ELR (cell line): Measurements from ENCODE around the gene CIT.

ENCODE experiments used
- DNase-seq: peaks from one replicate; pipeline ENCODE4 v3.0.0-alpha.2; 2015; ENCODE audit warnings: low read depth

Gene CIT

GRCh38 chr12:119804011-119804641 lies 73.0 kb downstream of the CIT start:
- peak; percentile 88 for DNase-seq

GRCh38 chr12:119803381-119803791 lies 73.7 kb downstream of the CIT start:
- DNase-seq: no peak

DNA sequence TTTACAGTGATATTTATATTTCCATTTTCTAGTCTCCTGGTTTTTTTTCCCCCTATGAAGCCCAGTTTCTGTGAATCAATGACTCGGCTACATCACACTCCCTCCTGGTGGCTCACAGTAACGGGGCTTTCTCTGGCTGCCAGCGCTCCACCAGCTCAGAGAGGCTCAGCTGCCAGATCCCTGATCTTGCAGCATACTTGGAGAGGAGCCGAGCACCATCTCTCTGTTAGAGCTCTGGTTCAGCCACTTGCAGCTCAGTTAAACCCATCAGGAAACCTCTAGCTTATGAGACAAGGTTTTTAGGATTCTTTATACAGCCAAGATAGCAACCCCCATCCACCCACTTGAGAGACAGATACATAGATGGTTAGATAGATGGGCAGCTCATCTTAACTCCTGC lies 74.6 kb downstream of the CIT start:
- DNase-seq: no peak

GRCh38 chr12:119797090-119797489 lies 80.0 kb downstream of the CIT start:
- no peak for DNase-seq

- no peak for DNase-seq
Observed at GRCh38 chr12:119796292-119796691, 80.8 kb downstream of the CIT start.

DNA sequence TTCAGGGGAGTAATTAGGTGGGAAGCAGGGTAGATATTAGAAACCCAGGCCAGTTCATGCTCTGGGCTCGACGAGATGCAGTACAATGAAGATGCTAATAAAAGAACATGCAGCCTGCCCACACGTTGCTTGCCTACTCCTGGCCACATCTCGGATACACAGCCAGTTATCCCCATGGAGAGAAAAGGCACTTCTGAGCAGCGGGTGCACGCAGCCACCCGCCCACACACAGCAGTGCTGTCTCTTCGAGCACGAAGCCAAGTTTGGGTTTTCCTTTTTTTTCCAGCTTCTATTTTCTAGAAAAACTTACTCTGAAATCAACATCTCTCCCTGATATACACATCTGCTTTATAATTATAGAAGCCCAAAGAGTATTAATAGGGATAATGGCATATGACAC lies 85.7 kb downstream of the CIT start:
- DNase-seq: no peak

DNA sequence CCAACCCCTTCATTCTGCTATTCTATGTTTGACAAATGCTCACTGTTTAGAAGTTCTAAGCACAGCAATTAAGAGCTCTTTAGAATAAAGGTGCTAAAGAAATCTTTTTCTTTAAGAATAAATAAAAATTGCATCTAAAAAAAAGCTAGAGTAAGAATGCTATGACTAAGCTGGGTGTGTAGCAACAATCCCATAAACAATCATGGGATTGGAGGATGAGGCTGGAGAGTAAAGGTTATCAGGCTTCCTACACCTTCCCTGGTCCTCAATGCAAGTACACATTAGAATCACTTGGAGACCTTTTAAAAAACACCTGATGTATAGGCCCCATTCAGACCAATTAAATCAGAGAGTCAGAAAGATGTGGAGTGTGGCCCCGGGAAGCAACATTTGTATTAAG lies 88.3 kb downstream of the CIT start:
- DNase-seq: peak; percentile 36

DNA sequence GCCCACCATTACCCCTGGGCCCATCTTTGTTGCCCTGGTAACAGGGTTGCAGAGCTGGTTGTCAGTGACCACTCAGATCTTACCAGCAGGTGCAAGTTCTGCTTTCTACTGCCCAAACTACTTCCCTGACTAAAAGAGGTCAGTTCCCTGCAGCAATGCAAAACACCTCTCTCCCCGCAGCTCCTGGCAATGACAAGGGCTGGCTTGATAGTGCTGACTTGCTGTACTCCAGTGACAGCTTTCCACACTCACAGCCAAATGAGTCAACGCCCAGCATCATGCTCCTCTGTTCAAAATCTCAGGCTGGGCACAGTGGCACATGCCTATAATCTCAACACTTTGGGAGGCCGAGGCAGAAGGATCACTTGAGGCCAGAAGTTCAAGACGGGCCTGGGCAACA lies 90.6 kb downstream of the CIT start:
- no peak for DNase-seq

- DNase-seq: no peak
Observed at GRCh38 chr12:119784673-119785072, 92.4 kb downstream of the CIT start.

DNA sequence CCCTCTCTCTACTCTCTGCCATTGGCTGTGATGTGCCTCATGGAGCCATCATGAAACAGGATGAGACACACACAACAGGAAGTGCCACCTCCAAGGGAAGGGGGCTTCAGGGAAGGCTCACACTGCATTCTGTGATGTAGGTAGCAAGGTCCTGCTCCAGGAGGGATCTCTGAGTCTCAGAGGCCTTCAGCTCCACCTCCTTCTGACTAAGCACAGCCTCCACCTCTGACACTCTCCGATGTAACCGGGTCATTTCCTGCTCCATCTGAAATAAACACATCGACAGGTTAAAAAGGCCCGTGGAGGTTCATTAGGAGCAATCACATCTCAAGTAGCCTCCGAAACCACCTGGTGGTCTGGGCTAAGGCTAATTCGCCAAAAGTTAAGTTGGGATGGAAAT lies 93.3 kb downstream of the CIT start:
- peak; percentile 28 for DNase-seq

DNA sequence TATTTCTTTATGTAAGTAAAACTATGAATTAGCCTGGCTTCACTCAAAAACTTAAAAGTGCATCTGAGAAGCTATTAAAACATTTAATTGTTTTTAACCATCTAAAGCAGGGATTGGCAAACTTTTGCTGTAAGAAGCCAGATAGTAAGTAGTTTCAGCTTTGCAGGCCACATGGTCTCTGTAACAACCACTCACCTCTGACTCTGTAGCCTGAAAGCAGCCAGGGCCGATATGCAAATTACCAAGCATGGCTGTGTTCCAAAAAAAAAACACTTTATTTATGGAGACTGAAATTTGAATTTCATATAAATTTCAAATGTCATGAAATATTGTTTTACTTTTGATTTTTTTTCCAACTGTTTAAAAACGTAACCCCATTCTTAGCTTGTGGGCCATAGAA lies 95.3 kb downstream of the CIT start:
- no peak for DNase-seq

GRCh38 chr12:119780786-119781434 lies 96.2 kb downstream of the CIT start:
- peak; percentile 69 for DNase-seq

GRCh38 chr12:119775246-119775895 lies 101.7 kb downstream of the CIT start:
- no peak for DNase-seq

DNA sequence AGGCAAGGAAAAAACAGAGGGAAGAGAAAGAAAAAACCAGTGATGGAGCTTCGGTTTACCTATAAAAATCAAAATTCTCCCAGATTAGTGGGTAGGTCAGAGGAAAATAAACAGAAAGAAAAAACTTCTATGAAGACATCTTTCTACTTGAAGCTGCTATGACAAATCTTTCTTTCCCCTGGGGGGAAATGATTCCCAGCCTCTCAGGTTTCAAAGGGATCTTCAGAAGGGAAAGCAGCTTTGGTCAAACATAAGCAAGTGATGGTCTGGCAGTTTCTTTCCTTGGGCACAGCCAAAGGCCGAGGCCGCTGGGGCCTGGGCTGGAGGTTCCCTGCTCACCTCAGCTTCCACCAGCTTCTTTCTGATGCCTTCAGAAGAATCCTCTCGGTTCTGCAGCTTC lies 104.7 kb downstream of the CIT start:
- peak; percentile 53 for DNase-seq

- peak; percentile 52 for DNase-seq
Observed at GRCh38 chr12:119770146-119770545, 107.0 kb downstream of the CIT start.

GRCh38 chr12:119762619-119763018 lies 114.5 kb downstream of the CIT start:
- DNase-seq: no peak

DNA sequence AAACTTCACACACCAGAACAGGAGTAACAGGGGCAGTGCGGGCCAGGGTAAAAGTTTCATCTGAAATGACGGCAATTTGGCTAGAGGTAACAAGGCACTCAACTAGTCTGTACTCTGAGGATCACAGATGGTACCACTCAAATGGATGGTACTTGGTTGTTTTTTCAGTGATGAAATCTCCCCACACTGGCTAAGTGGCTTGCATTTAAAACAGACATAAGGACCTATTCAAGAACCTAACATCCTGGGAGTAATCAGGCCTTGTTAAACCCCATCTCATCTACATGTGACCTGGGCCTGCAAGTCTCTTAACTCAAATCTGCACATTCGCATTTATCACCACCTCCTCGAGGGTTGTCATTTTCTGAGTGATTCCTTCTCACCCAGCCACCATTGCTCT lies 118.4 kb downstream of the CIT start:
- DNase-seq: no peak

- no peak for DNase-seq
Observed at GRCh38 chr12:119758234-119758633, 118.9 kb downstream of the CIT start.

GRCh38 chr12:119751961-119752360 lies 125.2 kb downstream of the CIT start:
- no peak for DNase-seq

- DNase-seq: peak; percentile 15
Observed at GRCh38 chr12:119749666-119750065, 127.5 kb downstream of the CIT start.

DNA sequence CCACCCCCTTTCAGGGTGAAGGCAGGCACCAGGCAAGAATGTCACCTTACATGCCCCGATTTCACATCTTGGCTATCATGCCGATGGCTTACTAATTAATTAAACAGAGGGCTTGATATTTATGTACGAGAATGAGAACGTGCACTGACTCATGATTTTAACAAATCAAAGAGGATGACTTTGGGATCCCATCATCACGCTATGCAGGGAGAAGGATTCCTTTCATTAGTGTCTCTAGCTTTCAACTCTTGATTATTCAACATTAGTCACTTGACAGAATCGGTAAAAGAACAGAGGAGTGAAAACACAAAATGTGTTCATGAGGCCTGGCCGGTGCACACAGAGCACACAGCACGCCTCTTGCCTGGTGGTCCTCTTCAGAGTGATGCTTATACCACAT lies 128.6 kb downstream of the CIT start:
- peak; percentile 75 for DNase-seq

- no peak for DNase-seq
Observed at GRCh38 chr12:119746169-119746568, 131.0 kb downstream of the CIT start.

GRCh38 chr12:119744900-119745606 lies 132.1 kb downstream of the CIT start:
- DNase-seq: no peak
